Keratinocyte (primary cell): ENCODE measurements around the gene CKMT1B. TPM values are rescaled to one million over a fixed set of nuclear protein-coding genes. Genes with fewer than 3 reads are reported as not detected.
"Not testable (repeated sequence)": the region's sequence is repeated elsewhere in the genome, so short reads cannot be mapped to it uniquely, and the experiment has no call there.

ENCODE experiments used
- DNase-seq: peaks from one replicate; pipeline ENCODE4 v3.0.0-alpha.2; 2011; ENCODE audit warnings: low read depth, missing footprints, low spot score
- FAIRE-seq: peaks from 2 replicates; lab custom pipeline; 2011; peaks lifted over from hg19 to GRCh38; lab: Jason Lieb, UNC
- H2AFZ ChIP-seq: 2 replicates; pipeline ENCODE4 v1.6.0; 2012; ENCODE audit warnings: low read length, control low read depth, inconsistent platforms; ENCODE audit not compliant: control insufficient read depth
- H3K27ac ChIP-seq: 2 replicates; pipeline ENCODE4 v1.5.1; 2011; ENCODE audit warnings: low read length; ENCODE audit not compliant: control insufficient read depth, insufficient read depth
- H3K27me3 ChIP-seq: 3 replicates; pipeline ENCODE4 v1.6.0; 2011; ENCODE audit warnings: low read length; ENCODE audit not compliant: control insufficient read depth, insufficient read depth; ENCODE audit errors: extremely low read depth
- H3K36me3 ChIP-seq, 2 experiments: 2 replicates in 1 of 2; 3 replicates in 1 of 2; pipeline ENCODE4 v1.5.1; 2011; ENCODE audit warnings: low read length in 2 of 2, mild to moderate bottlenecking in 1 of 2; ENCODE audit not compliant: control insufficient read depth in 2 of 2, insufficient read depth in 2 of 2; ENCODE audit errors: extremely low read depth in 1 of 2
- H3K4me1 ChIP-seq: 3 replicates; pipeline ENCODE4 v1.5.1; 2011; ENCODE audit warnings: low read length; ENCODE audit not compliant: control insufficient read depth, insufficient read depth; ENCODE audit errors: extremely low read depth
- H3K4me2 ChIP-seq: 3 replicates; pipeline ENCODE4 v1.6.0; 2011; ENCODE audit warnings: low read depth, low read length; ENCODE audit not compliant: control insufficient read depth, insufficient read depth; ENCODE audit errors: extremely low read depth
- H3K4me3 ChIP-seq, 3 experiments: fragments of 200-600 bp in 1 of 3; sonication (generic) in 1 of 3; 2 replicates in 2 of 3; 3 replicates in 1 of 3; pipeline ENCODE4 v1.5.1; 2011 to 2016; ENCODE audit warnings: low read length in 3 of 3, mild to moderate bottlenecking in 3 of 3, control low read depth in 2 of 3, inconsistent platforms in 1 of 3, low read depth in 1 of 3, mixed read lengths in 1 of 3, mixed run types in 1 of 3, moderate library complexity in 1 of 3; ENCODE audit not compliant: control insufficient read depth in 2 of 3, insufficient read depth in 2 of 3; ENCODE audit errors: extremely low read depth in 1 of 3
- H3K79me2 ChIP-seq: 2 replicates; pipeline ENCODE4 v1.6.0; 2012; ENCODE audit warnings: low read length; ENCODE audit not compliant: control insufficient read depth, insufficient read depth
- H3K9ac ChIP-seq: 3 replicates; pipeline ENCODE4 v1.6.0; 2011; ENCODE audit warnings: low read length; ENCODE audit not compliant: control insufficient read depth, insufficient read depth; ENCODE audit errors: extremely low read depth
- H3K9me1 ChIP-seq: 3 replicates; pipeline ENCODE4 v1.6.0; 2011; ENCODE audit warnings: low read length; ENCODE audit not compliant: control insufficient read depth, insufficient read depth; ENCODE audit errors: extremely low read depth
- H3K9me3 ChIP-seq: 2 replicates; pipeline ENCODE4 v1.5.1; 2012; ENCODE audit warnings: low read depth, low read length; ENCODE audit not compliant: control insufficient read depth
- H4K20me1 ChIP-seq: 3 replicates; pipeline ENCODE4 v1.6.0; 2011; ENCODE audit warnings: low read length; ENCODE audit not compliant: control insufficient read depth, insufficient read depth; ENCODE audit errors: extremely low read depth
- dilution Hi-C: fragments of 300-500 bp; cut with MboI; formaldehyde crosslinking; loops from one replicate; pipeline ENCODE4 v1.7.0; 2020; ENCODE audit warnings: low sequenced_read_pairs; ENCODE audit not compliant: extremely low pct_ligation_motif_present
- polyA plus RNA-seq, 5 experiments: library from polyadenylated mRNA; depleted of rRNA in 3 of 5; stranded (reverse) in 3 of 5; stranded (forward) in 1 of 5; unstranded in 1 of 5; fragments of >200 nt; gene quantifications; 1 replicate in 1 of 5; 2 replicates in 3 of 5; 3 replicates in 1 of 5; pipeline versions ENCODE4 v1.2.1 to v1.2.3, GENCODE V29; 2011 to 2012; ENCODE audit warnings: missing spikeins in 2 of 5, low read depth in 1 of 5, low replicate concordance in 1 of 5

CKMT1B gene
- polyA plus RNA-seq, 1 donor (not counting 4 experiments of a cell fraction or from before 2014, with no cell fraction given) = 63.9 TPM

DNA sequence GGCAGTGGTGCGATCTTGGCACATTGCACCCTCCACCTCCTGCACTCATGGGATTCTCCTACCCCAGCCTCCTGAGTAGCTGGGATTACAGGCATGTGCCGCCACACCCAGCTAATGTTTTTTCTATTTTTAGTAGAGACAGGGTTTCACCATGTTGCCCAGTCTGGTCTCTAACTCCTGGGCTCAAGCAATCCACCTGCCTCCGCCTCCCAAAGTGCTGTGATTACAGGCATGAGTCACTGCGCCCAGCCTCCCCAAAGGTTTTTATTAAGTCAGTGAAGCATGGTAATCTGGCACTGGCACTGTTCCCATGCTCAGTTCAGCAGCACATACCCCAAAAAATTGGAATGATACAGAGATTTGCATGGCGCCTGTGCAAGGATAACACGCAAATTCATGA is 8.4 kb downstream of the CKMT1B start:
- H3K79me2 ChIP-seq, H3K4me3 ChIP-seq, H3K4me1 ChIP-seq, H3K9me1 ChIP-seq, H2AFZ ChIP-seq, H3K27ac ChIP-seq, H3K27me3 ChIP-seq, FAIRE-seq, H3K9ac ChIP-seq, dilution Hi-C loops, H3K36me3 ChIP-seq, H3K9me3 ChIP-seq, H4K20me1 ChIP-seq, DNase-seq, H3K4me2 ChIP-seq: not testable (repeated sequence)

DNA sequence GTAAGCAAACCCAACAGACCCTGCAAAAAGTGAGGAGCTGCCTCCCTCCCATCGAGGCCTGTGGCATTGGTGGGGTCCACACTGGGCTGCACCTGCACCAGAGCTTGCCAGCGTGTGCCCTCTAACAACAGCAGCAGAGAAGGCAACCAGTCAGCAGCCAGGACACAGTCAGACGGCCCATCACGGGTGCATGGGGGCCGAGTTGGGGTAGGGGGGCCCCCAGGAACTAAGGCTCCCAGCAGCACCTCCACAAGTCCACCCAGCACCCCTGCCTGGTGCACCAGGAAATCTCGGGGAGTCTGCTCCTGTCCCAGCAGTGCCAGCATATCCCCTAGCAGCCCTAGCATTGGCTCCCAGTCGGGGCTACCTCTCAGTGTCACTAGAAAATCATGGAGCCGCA is 23.9 kb downstream of the CKMT1B start:
- H3K9me1 ChIP-seq, H3K79me2 ChIP-seq, H3K4me2 ChIP-seq, H3K9ac ChIP-seq, dilution Hi-C loops, H3K4me3 ChIP-seq, H2AFZ ChIP-seq, DNase-seq, FAIRE-seq, H3K36me3 ChIP-seq, H3K9me3 ChIP-seq, H3K27me3 ChIP-seq, H4K20me1 ChIP-seq, H3K27ac ChIP-seq, H3K4me1 ChIP-seq: not testable (repeated sequence)

DNA sequence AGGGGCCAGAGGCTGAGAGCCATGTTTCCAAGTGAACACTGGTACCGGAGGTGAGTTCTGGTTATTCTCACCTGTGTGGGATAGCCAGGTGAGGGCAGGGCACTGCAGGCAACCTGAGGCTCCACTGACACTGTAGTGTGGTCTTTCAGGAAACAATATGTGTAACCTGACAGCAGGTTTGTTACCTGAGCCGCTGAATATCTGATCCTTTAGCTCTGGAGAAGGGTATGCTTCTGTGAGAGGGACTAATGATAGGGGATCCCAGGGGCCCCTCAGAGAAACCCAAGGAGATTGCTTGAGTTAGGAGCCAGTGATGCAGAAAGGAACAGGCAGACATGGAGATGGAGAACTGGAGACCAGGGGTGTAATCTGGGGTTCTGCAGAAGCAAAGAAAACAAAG is 24.9 kb downstream of the CKMT1B start, which contains the start of gene STRC:
Gene STRC, minus strand, starts transcription at position 101 of the 400 bp plus-strand sequence. Its CDS starts 78 bp downstream, at position 23.
- H3K9me1 ChIP-seq, H4K20me1 ChIP-seq, dilution Hi-C loops, H3K27ac ChIP-seq, FAIRE-seq, H3K4me1 ChIP-seq, DNase-seq, H3K36me3 ChIP-seq, H3K79me2 ChIP-seq, H3K9ac ChIP-seq, H2AFZ ChIP-seq, H3K4me3 ChIP-seq, H3K4me2 ChIP-seq, H3K9me3 ChIP-seq, H3K27me3 ChIP-seq: not testable (repeated sequence)

DNA sequence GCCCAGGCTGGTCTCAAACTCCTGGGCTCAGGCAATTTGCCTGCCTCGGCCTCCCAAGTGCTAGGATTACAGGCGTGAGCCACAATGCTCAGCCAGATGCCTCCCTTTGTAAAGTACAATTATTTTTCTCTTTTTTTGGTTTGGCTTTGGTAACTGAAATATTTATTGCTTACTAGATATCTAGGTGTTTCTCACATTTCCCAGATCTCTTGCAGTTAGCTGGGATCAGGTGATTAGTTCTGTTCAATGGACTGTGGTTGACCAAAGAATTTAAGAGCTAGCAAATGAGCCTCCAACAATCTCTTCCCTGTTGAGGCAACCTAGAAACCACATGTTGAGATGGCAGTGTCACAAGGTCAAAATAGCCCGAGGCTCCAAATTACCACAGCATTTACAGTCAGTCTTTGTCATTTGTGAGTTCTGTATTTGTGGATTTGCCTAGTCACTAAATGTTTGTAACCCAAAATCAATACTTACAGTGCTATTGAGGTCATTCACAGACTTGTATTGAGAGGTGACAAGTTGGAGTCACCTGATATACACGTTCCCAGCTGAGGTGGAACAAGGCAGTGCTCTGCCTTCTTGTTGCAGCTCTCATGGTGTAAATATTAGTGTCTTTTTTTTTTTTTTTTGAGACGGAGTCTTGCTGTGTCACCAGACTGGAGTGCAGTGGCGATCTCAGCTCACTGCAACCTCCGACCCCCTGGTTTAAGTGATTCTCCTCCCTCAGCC is 28.4 kb downstream of the CKMT1B start:
- H3K9me1 ChIP-seq, H3K4me2 ChIP-seq, H3K4me3 ChIP-seq, H3K79me2 ChIP-seq, DNase-seq, H3K27me3 ChIP-seq, H4K20me1 ChIP-seq, dilution Hi-C loops, H3K9ac ChIP-seq, H3K36me3 ChIP-seq, H3K27ac ChIP-seq, H2AFZ ChIP-seq, H3K4me1 ChIP-seq, H3K9me3 ChIP-seq: not testable (repeated sequence)
- FAIRE-seq = peak; percentile 20
